NOMO-1 treated with dmso at 0.1 percent for 144 hours (cell line): ENCODE results near the gene NF2.

ENCODE experiments used
- DNase-seq: peaks from one replicate; lab custom pipeline; 2025; ENCODE audit not compliant: unreplicated experiment; lab: John Stamatoyannopoulos, UW

Gene NF2

DNA sequence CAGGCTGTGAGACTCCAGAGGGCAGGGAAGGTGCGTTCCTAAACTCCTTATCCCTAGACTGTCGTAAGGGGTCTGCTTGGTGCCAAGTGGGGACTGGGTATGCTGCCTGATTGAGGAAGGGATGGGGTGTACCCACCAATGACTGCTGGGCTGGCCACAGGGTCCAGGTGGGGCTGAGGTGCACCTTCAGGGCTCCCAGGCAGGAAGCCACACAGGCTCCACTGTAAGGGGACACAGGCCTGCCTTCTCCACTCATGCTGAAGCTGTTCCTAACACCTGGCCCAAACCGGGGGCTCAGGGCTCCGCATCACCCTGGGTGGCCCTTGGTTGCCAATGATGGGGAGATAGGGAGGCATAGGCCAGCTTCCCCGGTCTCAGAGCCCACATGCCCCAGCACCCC lies 136.8 kb downstream of the NF2 start:
- DNase-seq: no peak

DNA sequence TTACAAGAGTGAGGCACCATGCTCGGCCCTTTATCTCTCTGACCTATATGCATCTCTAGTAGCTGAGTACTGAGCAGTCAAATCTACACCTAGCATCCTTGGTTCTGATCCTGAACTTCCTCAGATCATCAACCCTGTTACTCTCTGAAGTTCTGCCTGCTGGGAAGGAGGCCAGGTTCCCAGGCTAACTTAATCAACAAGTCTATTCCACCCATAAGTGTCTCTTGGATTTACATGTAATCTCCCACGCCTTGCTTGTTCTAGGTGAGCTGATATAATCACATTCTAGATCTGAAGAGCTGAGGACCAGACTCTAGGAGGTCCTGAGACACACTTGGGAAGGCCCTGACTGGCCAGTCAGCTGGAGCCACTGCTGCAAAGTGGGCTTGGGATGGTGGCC lies 138.5 kb downstream of the NF2 start:
- DNase-seq: no peak

DNA sequence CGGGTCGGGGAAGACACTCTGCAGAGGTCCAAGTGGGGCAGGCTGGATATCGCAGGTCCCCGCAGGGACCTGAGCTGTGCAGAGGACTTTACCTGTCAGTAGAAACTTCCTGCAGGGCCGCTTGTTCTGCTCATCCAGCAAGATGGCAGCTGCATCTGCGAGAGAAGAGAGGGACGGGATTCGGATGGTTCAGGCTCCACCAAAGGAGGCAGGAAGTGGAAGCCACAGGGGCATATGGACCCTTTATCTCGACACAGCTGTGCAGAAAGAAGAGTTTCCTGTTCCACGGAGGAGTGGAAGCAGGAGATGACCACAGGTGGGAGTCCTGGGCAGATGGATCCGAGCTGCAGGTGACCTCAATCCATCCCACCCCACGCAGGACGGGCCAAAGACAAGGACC lies 138.9 kb downstream of the NF2 start:
- no peak for DNase-seq

DNA sequence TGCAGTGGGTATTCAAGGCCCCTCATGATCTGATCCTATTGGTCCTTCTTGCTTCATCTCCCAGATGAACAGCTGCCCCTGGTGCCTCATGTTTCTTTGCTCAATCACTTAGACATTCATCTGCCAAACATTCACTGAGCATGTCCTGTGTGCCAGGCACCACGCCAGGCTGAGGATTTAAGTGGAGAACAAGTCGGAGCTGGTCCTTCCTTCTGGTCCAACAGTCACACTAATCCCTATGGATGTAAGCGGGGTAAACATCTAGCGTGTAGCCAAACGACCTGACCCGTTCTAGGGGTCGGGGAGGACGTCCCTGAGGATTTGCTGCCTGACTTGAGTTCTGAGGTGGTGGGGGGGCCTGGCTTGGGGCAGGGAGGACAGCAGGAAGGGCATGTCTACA lies 141.5 kb downstream of the NF2 start:
- DNase-seq: no peak

DNA sequence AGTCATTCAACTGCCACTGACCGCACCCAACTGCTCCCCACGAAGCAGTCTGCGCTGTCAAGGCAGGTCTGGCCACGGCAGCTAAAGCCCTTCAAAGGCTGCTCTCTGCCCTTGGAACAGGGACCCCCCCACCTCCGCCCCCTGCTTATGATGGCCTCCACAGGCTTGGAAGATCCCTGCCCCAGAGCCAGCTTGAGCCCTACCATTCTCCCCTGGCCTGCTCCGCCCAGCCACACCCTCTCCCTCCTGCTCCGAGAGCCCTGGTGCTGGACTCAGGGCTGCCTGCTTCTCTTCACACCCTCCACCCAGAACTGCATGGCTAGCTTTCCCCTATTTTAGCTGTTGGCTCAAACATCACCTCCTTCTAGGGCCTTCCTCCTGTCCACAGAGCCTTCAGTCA lies 144.4 kb downstream of the NF2 start:
- DNase-seq: no peak
